Uterus (tissue), 4 donors: ENCODE measurements around the gene TLX2. TPM values are rescaled to one million over a fixed set of nuclear protein-coding genes. Genes with fewer than 3 reads are reported as not detected.

Experiments
- DNase-seq, 2 donors: peaks; one replicate each; pipeline ENCODE4 v3.0.0-alpha.2; 2019 to 2020
- H3K27ac ChIP-seq, 2 donors: fragments of 200-600 bp; sonication (generic); 1 replicate in 1 of 2; 2 replicates in 1 of 2; pipeline ENCODE4 v1.5.1; 2016 to 2018
- H3K27me3 ChIP-seq, 2 donors: fragments of 200-600 bp; sonication (generic); one replicate each; pipeline ENCODE4 v1.5.1; 2018 to 2019; ENCODE audit warnings: control low read depth in 1 of 2
- H3K36me3 ChIP-seq, 2 donors: fragments of 200-600 bp; sonication (generic); one replicate each; pipeline ENCODE4 v1.5.1; 2019; ENCODE audit warnings: control low read depth in 1 of 2
- H3K4me1 ChIP-seq, 2 donors: fragments of 200-600 bp; sonication (generic); one replicate each; pipeline ENCODE4 v1.5.1; 2018 to 2019; ENCODE audit warnings: control low read depth in 1 of 2
- H3K4me3 ChIP-seq, 2 donors: fragments of 200-600 bp; sonication (generic); 1 replicate in 1 of 2; 2 replicates in 1 of 2; pipeline ENCODE4 v1.5.1; 2018 to 2019; ENCODE audit warnings: mild to moderate bottlenecking in 1 of 2
- H3K9me3 ChIP-seq, 2 donors: fragments of 200-600 bp; sonication (generic); one replicate each; pipeline ENCODE4 v1.5.1; 2019; ENCODE audit warnings: control low read depth in 1 of 2
- CTCF ChIP-seq, 4 experiments: fragments of 200-600 bp in 2 of 4; fragments of 450-650 bp in 2 of 4; sonication (generic) in 2 of 4; IDR thresholded peaks; one replicate each; pipeline ENCODE4 v1.5.1; 2016 to 2019; ENCODE audit warnings: antibody characterized with exemption in 4 of 4, mild to moderate bottlenecking in 2 of 4, moderate library complexity in 1 of 4
- POLR2A ChIP-seq, 2 donors: fragments of 450-650 bp; IDR thresholded peaks; one replicate each; pipeline ENCODE4 v1.6.1; 2016; ENCODE audit warnings: antibody characterized with exemption in 2 of 2, mild to moderate bottlenecking in 1 of 2, moderate library complexity in 1 of 2
- intact Hi-C: fragments of 100-400 bp; cut with DNase I; formaldehyde crosslinking; loops from one replicate; pipeline ENCODE4 v1.15.1; 2023; ENCODE audit warnings: low total_unique reads
- total RNA-seq, 4 donors: library from RNA; depleted of rRNA in 3 of 4; stranded (reverse); fragments of >200 nt in 3 of 4; gene quantifications; one replicate each; pipeline versions ENCODE4 v1.1.0 to v1.2.4, GENCODE V29; 2014 to 2023
- donor health status: DM: yes; HTN: yes; CAD: no.

Gene TLX2
- total RNA-seq, 4 donors from 2014 or later = 0.55 TPM; not detected in 3

DNA sequence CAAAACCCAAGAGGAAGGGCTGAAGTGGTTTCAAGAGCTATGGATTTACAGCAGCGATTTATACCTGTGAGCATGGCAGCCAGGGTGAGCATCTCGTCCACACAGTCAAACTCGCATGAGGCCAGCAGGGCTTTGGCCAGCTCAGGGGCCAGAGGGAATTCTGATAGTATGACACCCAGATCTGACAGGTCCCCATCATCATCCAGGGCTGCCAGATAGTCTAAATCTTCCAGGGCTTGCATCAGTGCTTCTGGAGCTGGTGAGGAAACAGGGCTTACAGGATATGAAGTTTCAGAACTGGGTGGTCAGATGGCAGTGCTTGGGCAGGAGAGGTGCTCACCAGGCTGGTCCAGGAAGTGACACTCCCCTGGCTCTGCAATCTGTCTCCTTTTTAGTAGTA is 8.3 kb downstream of the TLX2 start:
- no peaks in the 10 kb centered on the region for H3K4me1 ChIP-seq
- no peak overlapping the region for H3K4me3 ChIP-seq
- no peaks in the 10 kb centered on the region for H3K36me3 ChIP-seq
- TF ChIP-seq CTCF (IDR thresholded peaks at IDR 0.05) (no peak), POLR2A (IDR thresholded peaks at IDR 0.05) (no peak)
- DNase-seq = no peak
- no peaks in the 10 kb centered on the region for H3K9me3 ChIP-seq
- H3K27ac ChIP-seq = no peak overlapping the region
- intact Hi-C loops = no loop called here
- H3K27me3 ChIP-seq = peaks cover 0 to 12% of the 10 kb centered on the region in 2 donors

GRCh38 chr2:74524005-74524404 is 9.8 kb downstream of the TLX2 start:
- TF ChIP-seq CTCF (IDR thresholded peaks at IDR 0.05) = no peak
- no peak for TF ChIP-seq POLR2A (IDR thresholded peaks at IDR 0.05)
- Histone ChIP-seq H3K36me3 (no peaks in the 10 kb centered on the region), H3K4me3 (no peak overlapping the region), H3K27me3 (no peaks in the 10 kb centered on the region), H3K4me1 (peaks cover 0 to 4% of the 10 kb centered on the region in 2 donors), H3K9me3 (no peaks in the 10 kb centered on the region), H3K27ac (no peak overlapping the region)
- intact Hi-C loops = no loop called here
- DNase-seq = no peak

DNA sequence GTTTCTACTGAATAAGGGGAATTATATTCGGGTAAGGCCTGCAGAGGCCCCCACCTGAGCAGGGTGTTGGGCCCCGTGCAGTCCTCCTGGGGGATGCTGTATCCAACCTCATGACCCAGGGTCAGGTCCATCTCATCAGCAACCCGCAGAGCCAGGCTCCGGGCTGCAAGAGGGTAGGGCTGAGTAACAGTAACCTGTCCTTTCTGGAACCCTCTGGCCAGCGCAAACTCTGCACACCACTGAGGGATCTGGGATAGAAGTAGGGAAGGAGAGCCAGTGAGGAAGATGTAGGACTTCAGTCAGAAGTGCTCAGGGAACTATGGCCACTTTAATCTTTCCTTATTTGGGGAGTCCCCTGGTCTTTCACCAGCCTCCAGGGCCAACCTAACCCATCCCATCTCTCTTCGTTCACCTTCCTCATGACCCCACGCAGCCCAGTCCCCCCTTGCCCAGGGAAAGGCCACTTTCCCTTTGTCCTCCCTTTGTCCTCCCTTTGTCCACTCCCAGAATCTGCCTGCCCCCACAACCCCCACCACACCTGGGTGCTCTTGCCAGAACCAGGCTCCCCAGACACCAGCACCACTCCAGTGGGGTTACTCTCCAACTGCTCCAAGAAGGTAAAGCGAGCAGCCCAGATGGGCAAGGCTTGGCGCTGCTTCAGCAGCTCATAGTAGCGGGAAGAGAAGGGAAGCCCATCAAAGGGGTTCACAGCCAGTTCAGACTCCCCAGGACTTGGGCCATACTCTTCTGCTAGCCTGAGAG is 10.9 kb downstream of the TLX2 start:
- TF ChIP-seq CTCF (IDR thresholded peaks at IDR 0.05) (no peak), POLR2A (IDR thresholded peaks at IDR 0.05) (no peak)
- no peaks in the 10 kb centered on the region for H3K36me3 ChIP-seq
- H3K27ac ChIP-seq = no peak overlapping the region
- no peak for DNase-seq
- intact Hi-C loops = no loop called here
- no peaks in the 10 kb centered on the region for H3K27me3 ChIP-seq
- H3K4me1 ChIP-seq = peaks cover 0 to 4% of the 10 kb centered on the region in 2 donors
- no peaks in the 10 kb centered on the region for H3K9me3 ChIP-seq
- no peak overlapping the region for H3K4me3 ChIP-seq

DNA sequence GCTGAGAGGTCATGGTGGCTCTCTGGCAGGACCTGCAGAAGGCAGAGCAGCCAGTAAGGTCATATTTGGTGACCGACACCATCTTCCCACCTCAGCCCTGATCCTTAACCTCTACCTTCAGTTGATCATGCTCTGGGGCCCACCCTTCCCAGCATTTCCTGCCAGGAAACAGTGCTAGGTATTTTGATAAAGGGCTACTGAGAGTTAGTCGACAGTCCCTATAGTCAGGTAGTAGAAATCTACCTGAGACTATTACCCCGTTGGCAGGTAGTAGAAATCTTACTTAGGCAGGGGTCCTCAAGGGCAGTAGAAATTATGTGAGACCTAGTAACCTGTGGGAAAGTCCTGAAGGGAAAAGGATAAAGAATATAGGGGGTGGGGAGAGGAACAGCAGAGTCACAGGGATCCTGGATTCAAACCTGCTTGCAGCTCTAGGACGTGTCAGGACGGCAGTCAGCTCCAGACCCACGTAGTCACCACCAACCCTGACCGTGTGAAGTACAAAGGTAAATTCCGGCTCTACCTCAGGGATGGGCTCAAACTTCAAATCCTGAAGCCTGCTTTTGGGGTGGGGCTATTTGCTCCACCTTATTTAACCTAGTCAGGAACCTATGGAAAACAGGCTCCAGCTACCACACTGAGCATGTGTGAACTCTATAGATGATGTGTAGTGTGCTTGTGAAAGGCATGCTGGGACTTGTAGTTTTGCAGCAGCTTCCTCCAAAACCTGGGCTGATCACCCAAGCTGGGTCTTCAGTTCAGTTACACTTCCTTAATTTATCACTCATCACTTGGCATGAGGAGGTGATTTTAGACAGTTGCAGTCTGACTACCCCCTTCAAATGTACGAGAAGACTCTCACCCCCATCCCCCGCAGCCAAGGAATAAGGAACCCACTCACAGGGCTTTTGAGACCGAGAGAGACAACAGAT is 11.7 kb downstream of the TLX2 start, which contains the start of gene DQX1:
TSS of gene DQX1 (minus strand) at position 515 of the 932 bp plus-strand sequence. CDS start at position 13, 502 bp downstream.
- intact Hi-C loops = no loop called here
- DNase-seq = no peak
- no peaks in the 10 kb centered on the region for H3K27me3 ChIP-seq

More for the DNA sequence above, 11.7 kb downstream of the TLX2 start, which contains the start of gene DQX1:
- TF ChIP-seq POLR2A (IDR thresholded peaks at IDR 0.05) = no peak
- TF ChIP-seq CTCF (IDR thresholded peaks at IDR 0.05) = no peak
- Histone ChIP-seq H3K4me3 (no peak within 1 kb of the TSS), H3K9me3 (no peaks in the 10 kb centered on the region), H3K4me1 (peaks cover 0 to 8% of the 10 kb centered on the region in 2 donors), H3K36me3 (no peaks in the 10 kb centered on the region), H3K27ac (no peak within 1 kb of the TSS)
